Measurements from ENCODE around the gene MAP3K15. TPM values are rescaled to one million over a fixed set of nuclear protein-coding genes. Genes with fewer than 3 reads are reported as not detected.
"Not testable (repeated sequence)": the region's sequence is repeated elsewhere in the genome, so short reads cannot be mapped to it uniquely, and the experiment has no call there.

Gene MAP3K15
- total and polyA plus RNA-seq, 10 donors, result 0.86 to 11.3 (median 7.1) TPM

GRCh38 chrX:19462879-19463278 lies 52.4 kb downstream of the MAP3K15 start:
- no peaks in the 10 kb centered on the region for H3K27me3 ChIP-seq (replicated peaks in 1 of 7)
- 89 to 100% (median 93%) methylated on average over 1 of the region's 1 CpG for WGBS, 5 donors
- no peak overlapping the region for H3K4me3 ChIP-seq
- no peak for DNase-seq
- H3K36me3 ChIP-seq, result no peaks in the 10 kb centered on the region
- H3K27ac ChIP-seq, result no peak overlapping the region
- intact Hi-C loops (cut with DNase I; ENCODE audit: low total_unique reads), result no loop called here
- H3K9me3 ChIP-seq, result no peaks in the 10 kb centered on the region
- H3K4me1 ChIP-seq, result no peaks in the 10 kb centered on the region
- TF ChIP-seq POLR2AphosphoS5 (IDR thresholded peaks at IDR 0.05) (no peak), CTCF (IDR thresholded peaks at IDR 0.05 in 8 of 11, conservative IDR thresholded peaks at IDR 0.05 in 3 of 11) (no peak), POLR2A (IDR thresholded peaks at IDR 0.05) (no peak)

GRCh38 chrX:19462231-19462630 lies 53.1 kb downstream of the MAP3K15 start:
- Histone ChIP-seq H3K4me3 (no peak overlapping the region), H3K4me1 (no peaks in the 10 kb centered on the region), H3K9me3 (no peaks in the 10 kb centered on the region), H3K27me3 (replicated peaks in 1 of 7) (no peaks in the 10 kb centered on the region), H3K27ac (no peak overlapping the region), H3K36me3 (no peaks in the 10 kb centered on the region)
- TF ChIP-seq POLR2AphosphoS5 (IDR thresholded peaks at IDR 0.05), result no peak
- TF ChIP-seq POLR2A (IDR thresholded peaks at IDR 0.05), result no peak
- no peak for TF ChIP-seq CTCF (IDR thresholded peaks at IDR 0.05 in 8 of 11, conservative IDR thresholded peaks at IDR 0.05 in 3 of 11)
- DNase-seq, result no peak
- intact Hi-C loops (cut with DNase I; ENCODE audit: low total_unique reads), result no loop called here
- WGBS, 5 donors, result 84 to 93% (median 89%) methylated on average over 2 of the region's 2 CpGs

- H3K4me3 ChIP-seq, result no peak overlapping the region
- DNase-seq, result no peak
- no peaks in the 10 kb centered on the region for H3K9me3 ChIP-seq
- H3K4me1 ChIP-seq, result no peaks in the 10 kb centered on the region
- H3K36me3 ChIP-seq, result no peaks in the 10 kb centered on the region
- H3K27ac ChIP-seq, result no peak overlapping the region
- no peaks in the 10 kb centered on the region for H3K27me3 ChIP-seq (replicated peaks in 1 of 7)
- WGBS, 5 donors, result 66 to 91% (median 78%) methylated on average over 3 to 4 of the region's 4 CpGs
- intact Hi-C loops (cut with DNase I; ENCODE audit: low total_unique reads), result no loop called here
- TF ChIP-seq POLR2A (IDR thresholded peaks at IDR 0.05) (no peak), POLR2AphosphoS5 (IDR thresholded peaks at IDR 0.05) (no peak), CTCF (IDR thresholded peaks at IDR 0.05 in 8 of 11, conservative IDR thresholded peaks at IDR 0.05 in 3 of 11) (no peak)
Observed at GRCh38 chrX:19457662-19458061, 57.6 kb downstream of the MAP3K15 start.

GRCh38 chrX:19448077-19448476 lies 67.2 kb downstream of the MAP3K15 start:
- WGBS, 5 donors, result 77 to 84% (median 81%) methylated on average over 7 of the region's 7 CpGs
- no peak for DNase-seq
- Histone ChIP-seq H3K27ac (no peak overlapping the region), H3K4me1 (no peaks in the 10 kb centered on the region), H3K4me3 (no peak overlapping the region), H3K27me3 (replicated peaks in 1 of 7) (no peaks in the 10 kb centered on the region), H3K9me3 (no peaks in the 10 kb centered on the region), H3K36me3 (no peaks in the 10 kb centered on the region)
- intact Hi-C loops (cut with DNase I; ENCODE audit: low total_unique reads), result no loop called here
- TF ChIP-seq POLR2AphosphoS5 (IDR thresholded peaks at IDR 0.05), result no peak
- TF ChIP-seq POLR2A (IDR thresholded peaks at IDR 0.05), result no peak

- intact Hi-C loops (cut with DNase I; ENCODE audit: low total_unique reads), result no loop called here
- Histone ChIP-seq H3K4me3 (no peak overlapping the region), H3K27me3 (replicated peaks in 1 of 7) (no peaks in the 10 kb centered on the region), H3K36me3 (no peaks in the 10 kb centered on the region), H3K9me3 (no peaks in the 10 kb centered on the region), H3K4me1 (no peaks in the 10 kb centered on the region), H3K27ac (no peak overlapping the region)
- TF ChIP-seq POLR2A (IDR thresholded peaks at IDR 0.05), result no peak
- no peak for TF ChIP-seq POLR2AphosphoS5 (IDR thresholded peaks at IDR 0.05)
- no peak for TF ChIP-seq CTCF (IDR thresholded peaks at IDR 0.05 in 8 of 11, conservative IDR thresholded peaks at IDR 0.05 in 3 of 11)
- WGBS, 5 donors, result 82 to 91% (median 85%) methylated on average over 4 of the region's 4 CpGs
- DNase-seq, result no peak
Observed at GRCh38 chrX:19446397-19446796, 68.9 kb downstream of the MAP3K15 start.

GRCh38 chrX:19445772-19446171 lies 69.5 kb downstream of the MAP3K15 start:
- H3K27ac ChIP-seq; H3K36me3 ChIP-seq; H3K4me1 ChIP-seq; H3K9me3 ChIP-seq; H3K4me3 ChIP-seq; intact Hi-C loops (cut with DNase I; ENCODE audit: low total_unique reads); H3K27me3 ChIP-seq (replicated peaks in 1 of 7); DNase-seq: not testable (repeated sequence)
- 81 to 94% (median 88%) methylated on average over 8 to 10 of the region's 10 CpGs for WGBS, 5 donors

All from spleen (tissue), 11 donors.